H1 (cell line): ENCODE measurements around the gene DDX51. TPM values are rescaled to one million over a fixed set of nuclear protein-coding genes. Genes with fewer than 3 reads are reported as not detected.

Source experiments
- CTCF ChIA-PET: fragments of 300-600 bp; sonication (Branson Sonifier 250); formaldehyde crosslinking; loops from one replicate; lab custom pipeline; 2021; ENCODE audit not compliant: partially characterized antibody; lab: Charles Lee
- POLR2A ChIA-PET: fragments of 300-600 bp; sonication (Branson Sonifier 250); formaldehyde crosslinking; loops from one replicate; lab custom pipeline; 2021; ENCODE audit warnings: inconsistent platforms; ENCODE audit not compliant: partially characterized antibody; lab: Charles Lee
- DNase-seq, 2 experiments: peaks; one replicate each; pipeline versions ENCODE4 v3.0.0 to v3.0.0-alpha.2; 2010 to 2022; ENCODE audit warnings: low spot score in 2 of 2, low read depth in 1 of 2, mixed read lengths in 1 of 2
- FAIRE-seq: peaks from 2 replicates; lab custom pipeline; 2011; peaks lifted over from hg19 to GRCh38; lab: Jason Lieb, UNC
- H2AFZ ChIP-seq: 2 replicates; pipeline ENCODE4 v1.8.1; 2012; ENCODE audit warnings: low read length, inconsistent platforms
- H2AK5ac ChIP-seq: 2 replicates; pipeline ENCODE4 v1.6.1; 2013; ENCODE audit warnings: low read depth, low read length
- H2BK120ac ChIP-seq: replicated peaks from 2 replicates; pipeline ENCODE3; 2013; ENCODE audit warnings: low read depth, low read length, inconsistent platforms
- H2BK12ac ChIP-seq: 2 replicates; pipeline ENCODE4 v1.6.1; 2013; ENCODE audit warnings: low read depth, low read length
- H2BK15ac ChIP-seq: 2 replicates; pipeline ENCODE4 v1.6.1; 2013; ENCODE audit warnings: low read length
- H2BK20ac ChIP-seq: 2 replicates; pipeline ENCODE4 v1.6.1; 2013; ENCODE audit warnings: low read length
- H2BK5ac ChIP-seq: 2 replicates; pipeline ENCODE4 v1.6.1; 2013; ENCODE audit warnings: low read depth, low read length
- H3K14ac ChIP-seq: 2 replicates; pipeline ENCODE4 v1.6.1; 2013; ENCODE audit warnings: inconsistent platforms; ENCODE audit not compliant: insufficient read length
- H3K18ac ChIP-seq: 2 replicates; pipeline ENCODE4 v1.6.1; 2013; ENCODE audit warnings: low read length; ENCODE audit errors: extremely low read depth
- H3K23ac ChIP-seq: 2 replicates; pipeline ENCODE4 v1.6.1; 2013; ENCODE audit warnings: inconsistent platforms; ENCODE audit not compliant: insufficient read length
- H3K23me2 ChIP-seq: 2 replicates; pipeline ENCODE4 v1.6.1; 2013; ENCODE audit warnings: low read depth, low read length
- H3K27ac ChIP-seq: 2 replicates; pipeline ENCODE4 v1.6.1; 2011; ENCODE audit warnings: low read depth, low read length, inconsistent platforms
- H3K27me3 ChIP-seq, 4 experiments: replicated peaks in 1 of 4; 1 replicate in 1 of 4; 2 replicates in 3 of 4; pipeline versions ENCODE4 v1.6.1 to v1.8.1; 2011 to 2013; ENCODE audit warnings: low read length in 3 of 4, mild to moderate bottlenecking in 3 of 4, inconsistent platforms in 2 of 4, mixed read lengths in 2 of 4, moderate library complexity in 1 of 4; ENCODE audit not compliant: control insufficient read depth in 3 of 4, insufficient read depth in 3 of 4; ENCODE audit errors: extremely low read depth in 1 of 4
- H3K36me3 ChIP-seq, 4 experiments: 2 replicates each; pipeline versions ENCODE4 v1.6.1 to v1.8.1; 2011 to 2013; ENCODE audit warnings: mild to moderate bottlenecking in 4 of 4, low read length in 3 of 4, moderate library complexity in 2 of 4, control low read depth in 1 of 4, inconsistent platforms in 1 of 4; ENCODE audit not compliant: insufficient read depth in 4 of 4, control insufficient read depth in 2 of 4
- H3K4ac ChIP-seq: replicated peaks from 2 replicates; pipeline ENCODE3; 2013; ENCODE audit warnings: low read length, low read depth, mixed read lengths, inconsistent platforms; ENCODE audit not compliant: insufficient read length
- H3K4me1 ChIP-seq, 4 experiments: replicated peaks in 1 of 4; 1 replicate in 1 of 4; 2 replicates in 3 of 4; pipeline versions ENCODE4 v1.6.1 to v1.8.1; 2011 to 2013; ENCODE audit warnings: low read length in 3 of 4, inconsistent platforms in 2 of 4, mixed read lengths in 1 of 4; ENCODE audit not compliant: insufficient read depth in 4 of 4, control insufficient read depth in 3 of 4
- H3K4me2 ChIP-seq, 2 experiments: 2 replicates each; pipeline versions ENCODE4 v1.6.1 to v1.8.1; 2011 to 2013; ENCODE audit warnings: low read depth in 2 of 2, low read length in 2 of 2, control low read depth in 1 of 2, inconsistent platforms in 1 of 2, mild to moderate bottlenecking in 1 of 2; ENCODE audit not compliant: insufficient read depth in 1 of 2
- H3K4me3 ChIP-seq, 4 experiments: fragments of 200-600, 300-600 bp in 1 of 4; sonication (generic), shearing (Covaris generic), sonication (Bioruptor Twin) in 1 of 4; 2 replicates each; pipeline versions ENCODE4 v1.5.1 to v1.8.1; 2011 to 2016; ENCODE audit warnings: low read length in 4 of 4, low read depth in 3 of 4, control low read depth in 2 of 4, inconsistent platforms in 2 of 4, mild to moderate bottlenecking in 2 of 4, mixed read lengths in 1 of 4, moderate library complexity in 1 of 4; ENCODE audit not compliant: insufficient read depth in 2 of 4; ENCODE audit errors: extremely low read depth in 1 of 4
- H3K56ac ChIP-seq: replicated peaks from 2 replicates; pipeline ENCODE3; 2013; ENCODE audit warnings: low read depth, mild to moderate bottlenecking, mixed read lengths, low read length, inconsistent platforms; ENCODE audit not compliant: insufficient read length
- H3K79me1 ChIP-seq: 2 replicates; pipeline ENCODE4 v1.6.1; 2013; ENCODE audit warnings: low read depth, low read length, control low read depth
- H3K79me2 ChIP-seq, 2 experiments: 2 replicates each; pipeline versions ENCODE4 v1.6.1 to v1.8.1; 2012 to 2013; ENCODE audit warnings: low read length in 2 of 2, mild to moderate bottlenecking in 2 of 2, inconsistent platforms in 1 of 2; ENCODE audit not compliant: insufficient read depth in 2 of 2, control insufficient read depth in 1 of 2
- H3K9ac ChIP-seq, 4 experiments: replicated peaks in 1 of 4; 1 replicate in 1 of 4; 2 replicates in 3 of 4; pipeline versions ENCODE4 v1.6.1 to v1.8.1; 2011 to 2013; ENCODE audit warnings: low read depth in 3 of 4, low read length in 3 of 4, control low read depth in 2 of 4, mild to moderate bottlenecking in 2 of 4, moderate library complexity in 2 of 4, inconsistent platforms in 1 of 4; ENCODE audit errors: extremely low read depth in 1 of 4
- H3K9me3 ChIP-seq, 2 experiments: 2 replicates each; pipeline versions ENCODE4 v1.6.1 to v1.8.1; 2012 to 2013; ENCODE audit warnings: mild to moderate bottlenecking in 2 of 2, moderate library complexity in 2 of 2, control low read depth in 1 of 2, inconsistent platforms in 1 of 2, low read depth in 1 of 2, low read length in 1 of 2, mixed read lengths in 1 of 2; ENCODE audit not compliant: insufficient read depth in 2 of 2
- H4K20me1 ChIP-seq, 2 experiments: replicated peaks in 1 of 2; 2 replicates each; pipeline versions ENCODE3 to v1.8.1; 2011 to 2013; ENCODE audit warnings: inconsistent platforms in 2 of 2, low read length in 2 of 2, mild to moderate bottlenecking in 1 of 2; ENCODE audit not compliant: insufficient read depth in 2 of 2, control insufficient read depth in 1 of 2
- H4K5ac ChIP-seq: 2 replicates; pipeline ENCODE4 v1.6.1; 2013; ENCODE audit warnings: low read length, low read depth, mixed read lengths, inconsistent platforms; ENCODE audit not compliant: insufficient read length
- H4K8ac ChIP-seq: 2 replicates; pipeline ENCODE4 v1.8.0; 2013; ENCODE audit warnings: mild to moderate bottlenecking, moderate library complexity, low read length, inconsistent platforms; ENCODE audit not compliant: insufficient read depth; ENCODE audit errors: extremely low read depth
- H4K91ac ChIP-seq: replicated peaks from 2 replicates; pipeline ENCODE3; 2013; ENCODE audit warnings: low read length, mixed read lengths, inconsistent platforms; ENCODE audit not compliant: insufficient read length
- BACH1 ChIP-seq: IDR thresholded peaks from 2 replicates; pipeline ENCODE4 v1.6.1; 2012; ENCODE audit warnings: low read length, improper control_type of control experiment
- CEBPB ChIP-seq: IDR thresholded peaks from 2 replicates; pipeline ENCODE4 v1.6.1; 2012; ENCODE audit warnings: low read depth, low read length
- KDM5A ChIP-seq: fragments of 200-600 bp; IDR thresholded peaks from 2 replicates; pipeline ENCODE4 v1.7.1; 2012; ENCODE audit warnings: mild to moderate bottlenecking, low read length, inconsistent platforms, mixed read lengths
- RFX5 ChIP-seq: IDR thresholded peaks from 2 replicates; pipeline ENCODE4 v1.6.1; 2011; ENCODE audit warnings: low read depth, low read length, improper control_type of control experiment, borderline replicate concordance
- RNF2 ChIP-seq: fragments of 200-900, 300-1000 bp; sonication (generic); IDR thresholded peaks from 2 replicates; pipeline ENCODE4 v1.7.1; 2016; ENCODE audit warnings: borderline replicate concordance, low read depth, mild to moderate bottlenecking, antibody characterized with exemption, low read length; ENCODE audit not compliant: poor library complexity, severe bottlenecking; ENCODE audit errors: missing control alignments
- SIRT6 ChIP-seq: IDR thresholded peaks from one replicate; pipeline ENCODE4 v1.7.1; 2012; ENCODE audit warnings: low read length, inconsistent platforms
- SP4 ChIP-seq: IDR thresholded peaks from 2 replicates; pipeline ENCODE4 v1.6.1; 2012; ENCODE audit warnings: low read length, inconsistent platforms
- YY1 ChIP-seq: IDR thresholded peaks from 2 replicates; pipeline ENCODE4 v1.6.1; 2011; ENCODE audit warnings: low read depth, mild to moderate bottlenecking, low read length
- ZNF274 ChIP-seq: IDR thresholded peaks from 2 replicates; pipeline ENCODE4 v1.7.0; 2012; ENCODE audit warnings: low read length, borderline replicate concordance; ENCODE audit errors: extremely low read depth
- WGBS, 2 experiments: shearing (Covaris generic) in 1 of 2; methylation state at CpG; one replicate each; pipeline versions ENCODE4 v1.1.6 to v1.1.7; 2013 to 2015; ENCODE audit warnings: low lambda C conversion rate in 2 of 2, mixed read lengths in 2 of 2, inconsistent platforms in 1 of 2, low coverage in 1 of 2, missing lambda C conversion rate in 1 of 2; ENCODE audit not compliant: insufficient replicate concordance in 2 of 2, insufficient coverage in 1 of 2, insufficient read length in 1 of 2; ENCODE audit errors: extremely low coverage in 1 of 2, missing lambda C conversion rate in 1 of 2; 5-methylcytosine and 5-hydroxymethylcytosine counted together
- polyA plus RNA-seq, 7 experiments: library from polyadenylated mRNA; depleted of rRNA in 3 of 7; stranded (reverse) in 5 of 7; unstranded in 2 of 7; fragments of >200 nt in 5 of 7; fragments of 200-250 nt in 2 of 7; gene quantifications; 1 replicate in 5 of 7; 2 replicates in 1 of 7; 4 replicates in 1 of 7; pipeline versions ENCODE4 v1.2.1 to v1.2.3, GENCODE V29; 2011 to 2013; ENCODE audit warnings: missing spikeins in 2 of 7, mixed read lengths in 2 of 7
- total RNA-seq: library from RNA; stranded (reverse); fragmentation: NEBNext Ultra II Directional; extraction: Animal tissue kit (Norgen Biotek cat#: 25700); gene quantifications from 2 replicates; pipeline ENCODE4 v1.2.1, GENCODE V29; 2021
- TF ChIP-seq, protein P1 (sequence below): IDR thresholded peaks from 2 replicates; pipeline ENCODE4 v1.6.1; 2011; ENCODE audit warnings: low read length, improper control_type of control experiment
- TF ChIP-seq, protein P2 (sequence below): IDR thresholded peaks from 2 replicates; pipeline ENCODE4 v1.6.1; 2012; ENCODE audit warnings: low read length, inconsistent platforms

Gene DDX51
- total and polyA plus RNA-seq, 2 of the 8 experiments (the other 6 are each of a cell fraction or from before 2014, with no cell fraction given): 11.2 to 24.4 TPM

GRCh38 chr12:132176385-132176919, 32.3 kb upstream of the DDX51 start:
- Histone ChIP-seq H3K4me2 (no peak overlapping the region), H2BK20ac (no peak overlapping the region), H4K8ac (no peak overlapping the region), H4K20me1 (peaks cover 0 to 11% of the 10 kb centered on the region in 2 experiments), H3K9ac (no peak overlapping the region), H3K14ac (no peak overlapping the region), H3K27me3 (peaks cover 0 to 32% (median 25%) of the 10 kb centered on the region in 4 experiments; a peak in 4 of 7 replicates), H3K9me3 (peaks cover 0 to 2% of the 10 kb centered on the region in 2 experiments; a peak in 1 of 4 replicates), H3K23me2 (peaks cover 6% of the 10 kb centered on the region; the same call in 1 of the 2 replicates), H2BK15ac (no peak overlapping the region), H3K79me2 (no peaks in the 10 kb centered on the region), H3K79me1 (no peaks in the 10 kb centered on the region), H3K4me3 (no peak overlapping the region), H2BK12ac (no peak overlapping the region), H3K56ac (no peak overlapping the region), H3K36me3 (no peaks in the 10 kb centered on the region; a peak in 1 of 8 replicates), H3K18ac (no peak overlapping the region), H2BK5ac (no peak overlapping the region), H3K23ac (no peak overlapping the region), H4K5ac (no peak overlapping the region), H3K27ac (no peak overlapping the region), H4K91ac (no peak overlapping the region), H2AFZ (no peak overlapping the region), H3K4me1 (0 out of 7 replicates have a peak, but pooled peaks cover 0 to 2% (median 0%) of the 10 kb centered on the region in 4 experiments), H2AK5ac (no peak overlapping the region), H2BK120ac (no peak overlapping the region), H3K4ac (no peak overlapping the region)
- FAIRE-seq (no peak), DNase-seq (no peak)
- CTCF ChIA-PET: interaction anchor here (0.7 to 1.7 kb wide), 4 partner anchors 13 to 43 kb away, joined by 3 to 4 read pairs (median 4); no protein-coding TSS in a partner anchor
- WGBS, 2 experiments: 93% methylated on average over 11 of the region's 19 CpGs; no CpG with 5 or more reads in 1 of the 2 experiments
- POLR2A ChIA-PET: interaction anchor here (0.5 kb wide), 1 partner anchor 34 kb away, joined by 5 read pairs; no protein-coding TSS in a partner anchor
- TF ChIP-seq YY1 (no peak), CEBPB (no peak), BACH1 (no peak), RFX5 (no peak), RNF2 (no peak), SIRT6 (no peak), SP4 (no peak), ZNF274 (no peak), KDM5A (no peak)
- TF ChIP-seq, protein P1, sequence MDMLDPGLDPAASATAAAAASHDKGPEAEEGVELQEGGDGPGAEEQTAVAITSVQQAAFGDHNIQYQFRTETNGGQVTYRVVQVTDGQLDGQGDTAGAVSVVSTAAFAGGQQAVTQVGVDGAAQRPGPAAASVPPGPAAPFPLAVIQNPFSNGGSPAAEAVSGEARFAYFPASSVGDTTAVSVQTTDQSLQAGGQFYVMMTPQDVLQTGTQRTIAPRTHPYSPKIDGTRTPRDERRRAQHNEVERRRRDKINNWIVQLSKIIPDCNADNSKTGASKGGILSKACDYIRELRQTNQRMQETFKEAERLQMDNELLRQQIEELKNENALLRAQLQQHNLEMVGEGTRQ: no peak
- TF ChIP-seq, protein P2, sequence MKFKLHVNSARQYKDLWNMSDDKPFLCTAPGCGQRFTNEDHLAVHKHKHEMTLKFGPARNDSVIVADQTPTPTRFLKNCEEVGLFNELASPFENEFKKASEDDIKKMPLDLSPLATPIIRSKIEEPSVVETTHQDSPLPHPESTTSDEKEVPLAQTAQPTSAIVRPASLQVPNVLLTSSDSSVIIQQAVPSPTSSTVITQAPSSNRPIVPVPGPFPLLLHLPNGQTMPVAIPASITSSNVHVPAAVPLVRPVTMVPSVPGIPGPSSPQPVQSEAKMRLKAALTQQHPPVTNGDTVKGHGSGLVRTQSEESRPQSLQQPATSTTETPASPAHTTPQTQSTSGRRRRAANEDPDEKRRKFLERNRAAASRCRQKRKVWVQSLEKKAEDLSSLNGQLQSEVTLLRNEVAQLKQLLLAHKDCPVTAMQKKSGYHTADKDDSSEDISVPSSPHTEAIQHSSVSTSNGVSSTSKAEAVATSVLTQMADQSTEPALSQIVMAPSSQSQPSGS: no peak
